ENCODE results near the gene CAND2. TPM values are rescaled to one million over a fixed set of nuclear protein-coding genes. Genes with fewer than 3 reads are reported as not detected.

CAND2 gene
- total RNA-seq: 1 to 10 TPM; 1.3 to 2.2 (median 1.5) TPM

DNA sequence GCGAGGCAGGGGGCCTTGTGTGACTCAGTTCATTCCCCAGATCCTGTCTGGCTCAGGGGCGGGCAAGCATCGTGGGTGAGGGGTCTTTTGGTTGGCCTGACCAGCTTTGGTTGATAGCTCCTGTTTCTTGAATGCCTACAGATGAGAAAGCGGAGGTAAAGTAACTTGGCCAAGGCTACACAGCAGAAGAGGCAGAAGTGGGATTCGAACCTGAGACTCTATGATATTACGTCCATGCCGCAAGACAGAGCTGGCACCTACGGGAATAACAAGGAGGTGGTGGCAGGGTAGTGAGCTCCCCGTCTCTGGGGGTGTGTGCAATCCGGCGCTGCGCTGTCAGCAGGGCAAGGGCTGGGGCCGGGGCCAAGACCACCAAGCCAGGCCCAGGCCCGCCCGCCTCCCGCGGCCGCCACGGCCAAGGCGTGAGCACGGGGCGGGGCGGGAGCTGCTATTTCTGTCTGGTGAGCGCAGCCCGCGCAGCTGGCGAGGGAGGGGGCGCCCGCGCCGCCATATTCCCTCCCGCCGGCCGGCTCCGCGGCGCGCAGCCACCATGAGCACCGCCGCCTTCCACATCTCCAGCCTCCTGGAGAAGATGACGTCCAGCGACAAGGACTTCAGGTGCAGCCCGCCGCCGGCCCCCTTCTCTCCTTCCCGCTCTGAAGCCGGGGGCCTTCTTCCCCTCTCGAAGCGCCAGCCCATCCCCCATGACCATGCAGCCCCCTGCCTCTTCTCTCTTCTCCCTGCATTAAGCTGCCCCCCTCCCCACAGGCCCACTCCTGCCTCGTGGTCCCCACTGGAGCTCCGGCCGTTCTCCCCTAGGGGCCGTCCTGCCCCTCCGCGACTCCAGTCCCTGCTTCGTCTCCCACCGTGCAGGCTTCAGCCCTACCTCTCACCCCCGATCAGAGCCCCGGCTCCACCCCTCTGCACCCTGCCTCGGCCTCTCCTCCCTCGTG lies at the start of gene CAND2:
Gene CAND2 (plus strand): TSS at position 510 of the 953 bp plus-strand sequence. CDS start 41 bp downstream, at position 551.
- TF ChIP-seq, protein P1, sequence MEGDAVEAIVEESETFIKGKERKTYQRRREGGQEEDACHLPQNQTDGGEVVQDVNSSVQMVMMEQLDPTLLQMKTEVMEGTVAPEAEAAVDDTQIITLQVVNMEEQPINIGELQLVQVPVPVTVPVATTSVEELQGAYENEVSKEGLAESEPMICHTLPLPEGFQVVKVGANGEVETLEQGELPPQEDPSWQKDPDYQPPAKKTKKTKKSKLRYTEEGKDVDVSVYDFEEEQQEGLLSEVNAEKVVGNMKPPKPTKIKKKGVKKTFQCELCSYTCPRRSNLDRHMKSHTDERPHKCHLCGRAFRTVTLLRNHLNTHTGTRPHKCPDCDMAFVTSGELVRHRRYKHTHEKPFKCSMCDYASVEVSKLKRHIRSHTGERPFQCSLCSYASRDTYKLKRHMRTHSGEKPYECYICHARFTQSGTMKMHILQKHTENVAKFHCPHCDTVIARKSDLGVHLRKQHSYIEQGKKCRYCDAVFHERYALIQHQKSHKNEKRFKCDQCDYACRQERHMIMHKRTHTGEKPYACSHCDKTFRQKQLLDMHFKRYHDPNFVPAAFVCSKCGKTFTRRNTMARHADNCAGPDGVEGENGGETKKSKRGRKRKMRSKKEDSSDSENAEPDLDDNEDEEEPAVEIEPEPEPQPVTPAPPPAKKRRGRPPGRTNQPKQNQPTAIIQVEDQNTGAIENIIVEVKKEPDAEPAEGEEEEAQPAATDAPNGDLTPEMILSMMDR (IDR thresholded peaks at IDR 0.05; ENCODE audit: low read depth): no peak

GRCh38 chr3:12748477-12748876 lies 48.0 kb upstream of the CAND2 start:
- TF ChIP-seq, protein P1 (IDR thresholded peaks at IDR 0.05; ENCODE audit: low read depth): no peak

GRCh38 chr3:12750223-12750622 lies 46.3 kb upstream of the CAND2 start:
- TF ChIP-seq, protein P1 (IDR thresholded peaks at IDR 0.05; ENCODE audit: low read depth): no peak

GRCh38 chr3:12750658-12751071 lies 45.8 kb upstream of the CAND2 start:
- TF ChIP-seq, protein P1 (IDR thresholded peaks at IDR 0.05; ENCODE audit: low read depth): no peak

GRCh38 chr3:12751571-12751970 lies 44.9 kb upstream of the CAND2 start:
- TF ChIP-seq, protein P1 (IDR thresholded peaks at IDR 0.05; ENCODE audit: low read depth): no peak

DNA sequence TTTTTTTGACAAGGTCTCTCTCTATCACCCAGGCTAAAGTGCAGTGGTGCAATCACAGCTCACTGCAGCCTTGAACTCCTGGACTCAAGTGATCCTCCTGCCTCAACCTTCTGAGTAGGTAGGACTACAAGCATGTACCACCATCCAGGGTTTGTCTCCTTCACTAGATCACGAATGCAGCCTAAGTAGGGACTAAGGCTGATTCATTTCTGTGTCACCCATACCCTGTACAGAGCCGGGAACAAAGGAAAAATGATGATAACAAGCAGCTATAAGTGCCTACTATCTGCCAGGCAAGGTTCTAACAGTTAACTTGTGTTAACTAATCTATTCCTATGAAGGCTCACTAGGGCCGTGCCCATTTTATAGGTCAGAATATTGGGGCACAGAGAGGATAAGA lies 44.4 kb upstream of the CAND2 start:
- TF ChIP-seq, protein P1 (IDR thresholded peaks at IDR 0.05; ENCODE audit: low read depth): no peak

DNA sequence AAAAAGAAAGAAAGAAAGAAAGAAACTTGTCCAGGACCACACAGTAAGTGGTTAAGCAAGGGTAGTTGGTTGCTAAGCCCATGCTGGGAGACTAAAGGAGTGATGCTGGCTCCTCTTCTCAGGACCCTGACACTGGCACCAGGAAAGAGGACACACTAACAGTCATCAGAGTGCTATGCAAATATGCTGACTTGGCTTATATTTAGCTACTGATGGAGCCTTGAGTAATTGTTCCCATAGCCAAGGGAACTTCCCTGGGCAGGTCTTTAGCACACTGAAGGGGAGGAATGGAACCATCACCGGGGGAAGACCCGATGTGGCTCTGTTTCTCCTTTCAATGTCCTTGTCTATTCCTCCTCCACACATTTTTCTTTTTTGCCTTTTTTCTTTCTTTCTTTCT lies 43.7 kb upstream of the CAND2 start:
- TF ChIP-seq, protein P1 (IDR thresholded peaks at IDR 0.05; ENCODE audit: low read depth): no peak
